Stomach smooth muscle (tissue), 2 donors: ENCODE results near the gene RAPGEF2.
"Not testable (repeated sequence)": the region's sequence is repeated elsewhere in the genome, so short reads cannot be mapped to it uniquely, and the experiment has no call there.

Experiments
- H3K27ac ChIP-seq: one replicate; pipeline ENCODE4 v1.7.0; 2013; ENCODE audit warnings: mild to moderate bottlenecking, low read length, inconsistent platforms
- H3K27me3 ChIP-seq, 2 donors: one replicate each; pipeline ENCODE4 v1.7.0; 2013; ENCODE audit warnings: low read length in 2 of 2; ENCODE audit not compliant: insufficient read depth in 2 of 2, control insufficient read depth in 1 of 2
- H3K36me3 ChIP-seq, 2 donors: one replicate each; pipeline ENCODE4 v1.7.0; 2013; ENCODE audit warnings: low read length in 2 of 2; ENCODE audit not compliant: control insufficient read depth in 2 of 2, insufficient read depth in 2 of 2
- H3K4me1 ChIP-seq: one replicate; pipeline ENCODE4 v1.7.0; 2013; ENCODE audit warnings: low read length; ENCODE audit not compliant: control insufficient read depth, insufficient read depth
- H3K4me3 ChIP-seq, 2 donors: one replicate each; pipeline ENCODE4 v1.7.0; 2013; ENCODE audit warnings: low read length in 2 of 2
- H3K9ac ChIP-seq, 2 donors: one replicate each; pipeline ENCODE4 v1.7.0; 2013; ENCODE audit warnings: low read length in 2 of 2, mild to moderate bottlenecking in 1 of 2
- H3K9me3 ChIP-seq, 2 donors: one replicate each; pipeline ENCODE4 v1.7.0; 2013; ENCODE audit warnings: low read length in 2 of 2; ENCODE audit not compliant: control insufficient read depth in 2 of 2
- donor health status: healthy.
- donor health status: Pancreatic carcinoma.

RAPGEF2 gene, protein sequence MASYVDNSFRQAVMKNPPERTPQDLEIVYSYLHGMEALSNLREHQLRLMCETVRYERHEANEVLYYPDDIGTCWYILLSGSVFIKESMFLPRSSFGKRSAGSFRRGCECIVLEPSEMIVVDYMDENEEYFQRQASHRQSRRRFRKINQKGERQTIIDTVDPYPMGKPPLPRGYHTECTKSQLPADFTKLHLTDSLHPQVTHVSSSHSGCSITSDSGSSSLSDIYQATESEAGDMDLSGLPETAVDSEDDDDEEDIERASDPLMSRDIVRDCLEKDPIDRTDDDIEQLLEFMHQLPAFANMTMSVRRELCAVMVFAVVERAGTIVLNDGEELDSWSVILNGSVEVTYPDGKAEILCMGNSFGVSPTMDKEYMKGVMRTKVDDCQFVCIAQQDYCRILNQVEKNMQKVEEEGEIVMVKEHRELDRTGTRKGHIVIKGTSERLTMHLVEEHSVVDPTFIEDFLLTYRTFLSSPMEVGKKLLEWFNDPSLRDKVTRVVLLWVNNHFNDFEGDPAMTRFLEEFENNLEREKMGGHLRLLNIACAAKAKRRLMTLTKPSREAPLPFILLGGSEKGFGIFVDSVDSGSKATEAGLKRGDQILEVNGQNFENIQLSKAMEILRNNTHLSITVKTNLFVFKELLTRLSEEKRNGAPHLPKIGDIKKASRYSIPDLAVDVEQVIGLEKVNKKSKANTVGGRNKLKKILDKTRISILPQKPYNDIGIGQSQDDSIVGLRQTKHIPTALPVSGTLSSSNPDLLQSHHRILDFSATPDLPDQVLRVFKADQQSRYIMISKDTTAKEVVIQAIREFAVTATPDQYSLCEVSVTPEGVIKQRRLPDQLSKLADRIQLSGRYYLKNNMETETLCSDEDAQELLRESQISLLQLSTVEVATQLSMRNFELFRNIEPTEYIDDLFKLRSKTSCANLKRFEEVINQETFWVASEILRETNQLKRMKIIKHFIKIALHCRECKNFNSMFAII (N-terminal part only)

DNA sequence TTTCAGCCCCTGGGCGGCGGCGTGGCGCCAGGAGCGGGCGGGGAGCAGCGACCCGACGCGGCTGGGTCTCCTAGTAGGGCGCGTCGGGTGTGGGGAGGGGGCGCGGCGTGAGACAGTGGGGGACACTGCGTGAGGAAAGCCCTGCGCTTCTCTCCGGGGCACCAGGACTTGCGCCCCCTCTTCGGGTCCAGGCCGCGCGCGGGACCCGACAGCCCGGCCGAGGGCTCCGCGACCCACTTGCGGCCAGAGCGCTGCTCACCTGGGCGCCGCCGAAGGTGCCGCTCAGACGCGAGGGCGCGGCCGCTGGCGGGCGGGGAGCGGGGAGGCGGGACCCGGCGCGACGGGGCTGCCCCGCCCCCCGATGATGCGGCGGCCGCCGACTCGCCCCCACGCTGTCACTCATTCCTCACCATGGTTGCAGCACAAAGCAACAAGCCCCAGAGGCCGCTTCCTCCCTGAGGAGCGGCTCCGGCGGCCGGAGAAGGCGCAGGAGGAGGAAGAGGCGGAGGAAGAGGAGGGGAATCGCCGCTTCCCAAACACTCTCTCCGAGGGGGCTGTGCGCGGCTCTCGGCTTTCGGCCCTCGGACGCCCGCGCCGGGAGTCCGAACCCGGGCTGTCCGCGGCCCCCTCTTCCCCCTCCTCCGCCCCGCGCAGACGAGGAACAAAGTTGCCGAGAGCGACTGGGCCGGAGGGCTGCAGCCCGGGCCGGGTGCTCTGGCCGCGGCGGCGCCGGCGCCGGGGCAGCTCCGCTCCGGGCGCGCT lies at the start of gene RAPGEF2:
RAPGEF2 (plus strand) TSS at position 458 of the 762 bp plus-strand sequence. CDS start 1,084 bp downstream, outside the sequence.
- peak within 1 kb of the TSS; percentile 89 to 93 for H3K4me3 ChIP-seq
- peak within 1 kb of the TSS; percentile 77 for H3K27ac ChIP-seq
- H3K4me1 ChIP-seq: peaks cover 10% of the 10 kb centered on the region
- H3K9me3 ChIP-seq: no peaks in the 10 kb centered on the region
- no peaks in the 10 kb centered on the region for H3K27me3 ChIP-seq
- no peaks in the 10 kb centered on the region for H3K36me3 ChIP-seq
- peak within 1 kb of the TSS; percentile 76 to 90 for H3K9ac ChIP-seq

- H3K27me3 ChIP-seq: no peaks in the 10 kb centered on the region
- no peak overlapping the region for H3K4me3 ChIP-seq
- no peaks in the 10 kb centered on the region for H3K36me3 ChIP-seq
- no peaks in the 10 kb centered on the region for H3K9me3 ChIP-seq
- no peak overlapping the region for H3K9ac ChIP-seq
- H3K27ac ChIP-seq: no peak overlapping the region
- peaks cover 12% of the 10 kb centered on the region for H3K4me1 ChIP-seq
Measured at GRCh38 chr4:159055833-159056232, 47.0 kb upstream of the RAPGEF2 start.

DNA sequence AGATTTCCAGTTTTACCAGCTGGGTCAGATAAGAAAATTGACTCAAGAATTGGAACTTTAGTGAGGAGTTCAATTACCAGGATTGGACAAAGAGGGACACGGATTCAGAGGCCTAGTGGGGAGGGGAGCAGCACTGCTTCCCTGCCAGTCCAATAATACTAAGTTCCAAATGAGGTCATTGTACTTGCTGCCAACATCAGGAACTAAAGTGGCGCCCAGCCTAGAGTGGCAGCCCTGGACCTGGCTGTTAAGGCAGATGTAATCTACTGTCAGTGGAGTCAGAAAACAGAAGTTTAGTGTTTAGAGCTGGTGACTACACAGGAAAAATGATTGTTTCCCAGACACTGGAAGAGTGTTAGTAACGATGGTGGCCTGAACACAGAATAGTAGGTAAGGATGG lies 42.7 kb upstream of the RAPGEF2 start:
- H3K27ac ChIP-seq: no peak overlapping the region
- no peaks in the 10 kb centered on the region for H3K27me3 ChIP-seq
- H3K36me3 ChIP-seq: no peaks in the 10 kb centered on the region
- no peak overlapping the region for H3K4me3 ChIP-seq
- no peaks in the 10 kb centered on the region for H3K9me3 ChIP-seq
- H3K9ac ChIP-seq: no peak overlapping the region
- peaks cover 6% of the 10 kb centered on the region for H3K4me1 ChIP-seq

- Histone ChIP-seq H3K4me1 (peaks cover 6% of the 10 kb centered on the region), H3K27ac (no peak overlapping the region), H3K9me3 (no peaks in the 10 kb centered on the region), H3K27me3 (no peaks in the 10 kb centered on the region), H3K9ac (no peak overlapping the region), H3K36me3 (no peaks in the 10 kb centered on the region), H3K4me3 (no peak overlapping the region)
Measured at GRCh38 chr4:159062381-159062780, 40.5 kb upstream of the RAPGEF2 start.

DNA sequence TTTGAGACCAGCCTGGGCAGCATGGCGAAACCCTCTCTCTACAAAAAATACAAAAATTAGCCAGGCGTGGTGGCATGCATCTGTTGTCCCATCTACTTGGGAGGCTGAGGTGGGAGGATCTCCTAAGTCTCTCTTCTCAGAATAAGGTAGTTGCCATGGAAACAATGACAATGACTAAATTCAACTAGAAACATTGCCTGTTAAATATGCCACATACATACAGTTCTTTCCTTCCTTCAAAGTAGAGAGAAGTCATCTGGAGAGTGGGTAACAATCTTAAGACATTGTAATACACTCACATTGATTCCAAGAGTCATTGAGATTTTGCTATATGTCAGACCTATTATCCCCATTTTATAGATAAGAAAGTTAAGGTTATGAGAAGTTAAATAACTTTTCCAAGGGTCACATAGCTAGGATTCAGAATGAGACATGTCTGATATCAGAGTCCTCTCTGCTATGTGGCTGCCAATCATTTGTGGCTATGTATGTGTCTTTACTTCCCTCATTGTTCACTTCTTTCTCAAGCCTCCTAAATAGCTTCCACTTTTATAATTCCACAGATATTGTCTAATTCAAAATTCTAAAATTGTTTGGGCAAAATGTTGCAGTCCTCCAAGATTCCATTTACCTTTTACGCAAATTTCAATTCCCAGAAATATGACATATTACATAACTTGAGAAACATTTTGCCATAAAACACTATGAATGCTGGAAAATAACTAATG lies 37.2 kb upstream of the RAPGEF2 start:
- Histone ChIP-seq H3K36me3 (no peaks in the 10 kb centered on the region), H3K9ac (no peak overlapping the region), H3K4me3 (no peak overlapping the region), H3K4me1 (no peaks in the 10 kb centered on the region), H3K27ac (no peak overlapping the region), H3K9me3 (no peaks in the 10 kb centered on the region), H3K27me3 (no peaks in the 10 kb centered on the region)

- H3K4me3 ChIP-seq, H3K4me1 ChIP-seq, H3K9me3 ChIP-seq, H3K9ac ChIP-seq, H3K27ac ChIP-seq, H3K27me3 ChIP-seq, H3K36me3 ChIP-seq: not testable (repeated sequence)
Measured at GRCh38 chr4:159068139-159068538, 34.7 kb upstream of the RAPGEF2 start.

DNA sequence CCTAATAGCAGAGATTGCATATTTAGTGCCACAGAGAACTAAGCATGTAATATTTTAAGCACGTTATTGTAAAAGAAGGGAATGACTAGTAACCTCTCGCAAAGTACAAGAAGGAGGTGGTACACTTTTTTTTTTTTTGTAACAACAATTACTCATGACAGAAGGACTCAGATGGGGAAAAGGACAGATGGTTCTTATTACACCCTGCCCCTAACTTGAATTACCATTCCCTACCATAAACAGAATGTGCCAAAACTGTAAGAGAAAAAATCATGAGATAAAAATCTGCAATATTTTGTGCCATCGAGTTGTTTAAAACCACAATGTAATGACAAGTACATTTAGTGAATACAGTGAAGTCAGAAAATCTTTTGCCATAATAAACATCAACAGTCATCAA lies 33.0 kb upstream of the RAPGEF2 start:
- Histone ChIP-seq H3K9me3 (no peaks in the 10 kb centered on the region), H3K9ac (no peak overlapping the region), H3K27ac (no peak overlapping the region), H3K36me3 (no peaks in the 10 kb centered on the region), H3K4me1 (no peaks in the 10 kb centered on the region), H3K27me3 (no peaks in the 10 kb centered on the region), H3K4me3 (no peak overlapping the region)

- H3K27ac ChIP-seq: no peak overlapping the region
- no peaks in the 10 kb centered on the region for H3K27me3 ChIP-seq
- no peaks in the 10 kb centered on the region for H3K4me1 ChIP-seq
- H3K9ac ChIP-seq: no peak overlapping the region
- no peaks in the 10 kb centered on the region for H3K9me3 ChIP-seq
- no peak overlapping the region for H3K4me3 ChIP-seq
- H3K36me3 ChIP-seq: no peaks in the 10 kb centered on the region
Measured at GRCh38 chr4:159070742-159071141, 32.1 kb upstream of the RAPGEF2 start.

DNA sequence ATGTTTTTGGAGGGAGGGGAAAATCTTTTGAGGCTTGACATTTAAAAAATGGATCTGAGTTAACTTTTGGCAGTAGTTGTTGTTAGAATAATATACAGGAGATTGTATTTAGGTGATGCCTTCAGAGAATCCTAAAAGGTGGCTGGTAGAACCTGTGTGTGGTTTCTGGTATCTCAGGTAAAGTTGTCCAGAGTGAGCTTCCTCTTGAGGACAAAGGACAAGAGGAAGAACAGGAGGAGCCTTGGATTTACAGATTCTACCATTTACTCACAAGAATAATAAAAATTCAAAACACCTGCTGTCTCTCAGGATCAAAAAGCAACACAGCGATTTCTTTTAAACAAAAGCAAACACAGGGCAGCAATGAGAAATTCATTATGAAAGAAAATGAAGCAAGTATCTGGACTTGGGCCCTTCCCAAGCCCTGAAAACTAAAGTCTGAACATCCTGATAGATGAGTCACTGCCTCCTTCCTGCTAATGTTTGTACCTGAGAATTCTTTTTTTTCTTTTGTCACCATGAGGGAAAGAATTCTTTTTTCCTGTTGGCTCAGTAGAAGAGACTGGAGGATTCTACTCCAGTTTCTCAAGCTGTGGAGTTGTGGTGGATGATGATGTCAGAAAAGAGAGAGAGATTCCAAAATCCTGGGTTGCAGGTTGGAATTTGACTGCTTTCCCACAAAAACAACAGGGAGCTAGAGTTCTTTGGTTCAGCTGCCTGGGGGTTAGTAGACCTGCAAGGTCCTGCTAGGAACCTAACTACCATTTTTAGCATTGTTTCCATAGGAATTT lies 31.5 kb upstream of the RAPGEF2 start:
- no peaks in the 10 kb centered on the region for H3K36me3 ChIP-seq
- H3K27ac ChIP-seq: no peak overlapping the region
- H3K4me1 ChIP-seq: no peaks in the 10 kb centered on the region
- H3K27me3 ChIP-seq: no peaks in the 10 kb centered on the region
- H3K9ac ChIP-seq: no peak overlapping the region
- no peak overlapping the region for H3K4me3 ChIP-seq
- no peaks in the 10 kb centered on the region for H3K9me3 ChIP-seq
